Activated CD4-positive, CD25-positive, alpha-beta regulatory T cell treated with anti-CD3 and anti-CD28 coated beads, Interleukin-2, amount 50 U/mL, for 16 hours (primary cell): ENCODE results near the gene DRAP1.
A peak's percentile ranks its signal among the peaks of the same experiment; 100 is the strongest.

Experiments
- DNase-seq: peaks from one replicate; pipeline ENCODE4 v3.0.0-alpha.2; 2020; ENCODE audit warnings: low read depth, low spot score

Gene DRAP1, protein sequence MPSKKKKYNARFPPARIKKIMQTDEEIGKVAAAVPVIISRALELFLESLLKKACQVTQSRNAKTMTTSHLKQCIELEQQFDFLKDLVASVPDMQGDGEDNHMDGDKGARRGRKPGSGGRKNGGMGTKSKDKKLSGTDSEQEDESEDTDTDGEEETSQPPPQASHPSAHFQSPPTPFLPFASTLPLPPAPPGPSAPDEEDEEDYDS

DNA sequence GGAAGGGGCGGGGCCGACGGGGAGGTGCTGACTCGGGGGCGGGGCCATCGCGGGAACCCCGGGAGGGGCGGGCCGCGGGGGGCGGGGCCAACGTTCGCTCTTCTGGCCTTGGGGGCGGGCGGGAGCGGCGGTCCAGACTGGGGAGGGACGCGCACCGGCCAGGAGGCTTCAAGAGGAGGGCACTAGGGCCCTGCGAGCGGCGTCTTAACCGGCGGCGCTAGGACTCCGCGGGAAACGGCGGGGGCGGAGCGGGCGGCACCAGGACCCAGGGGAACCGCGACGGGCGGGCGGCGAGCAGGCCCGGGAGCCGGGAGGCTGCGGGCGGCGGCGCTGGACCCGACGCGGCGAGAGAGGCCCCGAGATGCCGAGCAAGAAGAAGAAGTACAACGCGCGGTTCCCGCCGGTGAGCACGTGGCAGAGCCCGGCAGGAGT is at the start of gene DRAP1:
Gene DRAP1, plus strand, starts transcription at position 286 of the 432 bp plus-strand sequence. Its CDS starts 76 bp downstream, at position 362.
- DNase-seq = peak; percentile 97

DNA sequence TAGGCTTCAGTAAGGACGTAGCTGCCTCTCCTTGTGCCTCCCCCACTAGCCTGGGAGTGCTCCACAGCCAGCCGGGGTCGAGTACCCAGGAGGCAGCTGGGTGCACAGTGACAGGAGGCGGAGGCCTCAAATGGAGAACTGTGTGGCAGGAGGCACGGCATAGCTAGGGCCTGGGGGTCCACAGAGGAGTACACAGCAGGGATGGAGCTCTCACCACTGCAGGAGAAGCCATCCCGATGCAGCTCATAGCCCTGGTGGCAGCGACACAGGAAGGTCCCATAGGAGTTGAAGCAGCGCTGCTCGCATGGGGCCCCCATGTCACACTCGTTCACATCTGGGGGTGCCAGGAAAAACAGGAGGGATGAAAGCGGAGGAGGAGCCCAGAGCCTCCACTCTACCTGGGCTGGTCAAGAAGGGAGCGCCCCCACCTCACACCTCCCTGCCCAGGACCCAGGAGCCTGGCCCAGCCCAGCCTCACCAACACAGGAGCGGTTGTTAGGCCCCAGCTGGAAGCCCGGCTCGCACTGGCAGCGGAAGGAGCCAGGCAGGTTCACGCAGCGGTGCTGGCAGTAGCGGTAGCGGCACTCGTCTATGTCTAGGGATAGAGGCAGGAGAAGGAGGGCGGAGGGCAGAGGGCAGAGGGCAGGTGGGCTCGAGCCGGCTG is 49.5 kb upstream of the DRAP1 start:
- no peak for DNase-seq

DNA sequence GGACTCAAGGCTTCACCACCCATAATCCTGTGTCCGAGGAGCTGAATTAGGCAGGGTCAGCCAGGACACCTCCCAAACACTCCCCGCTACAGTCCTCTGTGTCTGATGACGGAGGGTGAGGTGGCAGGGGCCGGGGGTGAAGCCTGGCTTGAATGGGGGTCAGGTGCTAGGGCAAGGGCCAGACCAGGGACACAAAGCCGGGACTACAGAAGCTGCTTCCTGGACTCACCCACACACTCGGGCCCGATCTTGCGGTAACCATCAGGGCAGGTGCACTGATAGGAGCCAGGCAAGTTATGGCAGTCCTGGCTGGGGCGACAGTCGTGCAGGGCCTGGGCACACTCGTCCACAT is 48.9 kb upstream of the DRAP1 start:
- DNase-seq = no peak

DNA sequence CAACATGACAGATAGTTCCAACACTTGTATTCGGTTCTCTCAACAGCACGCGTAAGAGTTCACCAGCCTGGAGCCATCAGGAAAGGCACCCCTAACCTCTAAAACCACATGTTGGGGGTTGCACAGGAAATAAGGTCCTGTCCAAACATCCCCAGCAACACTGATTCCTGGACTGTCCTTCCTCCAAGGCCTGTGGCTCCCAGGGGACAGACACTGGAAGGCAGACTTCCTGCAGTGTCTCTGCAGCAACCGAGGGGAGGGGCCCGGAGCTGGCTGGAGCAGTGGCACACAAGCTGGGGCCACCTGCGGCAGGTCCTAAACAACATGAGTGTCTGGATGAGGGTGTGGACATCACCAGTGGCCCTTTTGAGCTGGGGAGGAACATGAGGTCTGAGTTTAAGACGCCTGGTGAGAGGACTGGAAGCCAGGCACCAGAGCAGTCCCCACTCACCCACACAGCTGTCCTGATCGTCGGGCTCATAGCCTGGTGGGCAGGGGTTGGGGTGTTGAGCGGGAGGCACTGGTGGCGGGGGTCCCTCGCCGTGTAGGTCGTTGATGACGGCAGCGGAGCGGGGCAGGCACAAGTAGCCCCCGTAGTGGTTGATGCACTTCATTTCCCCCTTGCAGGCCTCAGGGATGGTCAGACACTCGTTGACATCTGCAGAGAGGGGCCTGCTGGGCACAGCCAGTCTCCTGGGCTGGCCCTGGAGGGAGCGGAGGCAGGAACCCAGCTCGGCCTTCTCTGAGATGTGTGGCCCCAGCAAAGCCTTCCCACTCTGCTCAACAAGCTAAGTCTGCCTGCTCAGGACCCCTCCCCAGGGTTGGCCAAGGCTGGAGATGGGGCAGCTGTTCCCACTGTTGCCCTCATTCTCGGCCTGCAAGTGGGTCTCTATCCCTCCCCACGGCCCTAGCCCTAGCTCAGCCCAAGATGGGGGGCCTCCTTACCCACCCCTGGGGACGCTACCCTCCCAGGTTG is 48.2 kb upstream of the DRAP1 start:
- no peak for DNase-seq

DNA sequence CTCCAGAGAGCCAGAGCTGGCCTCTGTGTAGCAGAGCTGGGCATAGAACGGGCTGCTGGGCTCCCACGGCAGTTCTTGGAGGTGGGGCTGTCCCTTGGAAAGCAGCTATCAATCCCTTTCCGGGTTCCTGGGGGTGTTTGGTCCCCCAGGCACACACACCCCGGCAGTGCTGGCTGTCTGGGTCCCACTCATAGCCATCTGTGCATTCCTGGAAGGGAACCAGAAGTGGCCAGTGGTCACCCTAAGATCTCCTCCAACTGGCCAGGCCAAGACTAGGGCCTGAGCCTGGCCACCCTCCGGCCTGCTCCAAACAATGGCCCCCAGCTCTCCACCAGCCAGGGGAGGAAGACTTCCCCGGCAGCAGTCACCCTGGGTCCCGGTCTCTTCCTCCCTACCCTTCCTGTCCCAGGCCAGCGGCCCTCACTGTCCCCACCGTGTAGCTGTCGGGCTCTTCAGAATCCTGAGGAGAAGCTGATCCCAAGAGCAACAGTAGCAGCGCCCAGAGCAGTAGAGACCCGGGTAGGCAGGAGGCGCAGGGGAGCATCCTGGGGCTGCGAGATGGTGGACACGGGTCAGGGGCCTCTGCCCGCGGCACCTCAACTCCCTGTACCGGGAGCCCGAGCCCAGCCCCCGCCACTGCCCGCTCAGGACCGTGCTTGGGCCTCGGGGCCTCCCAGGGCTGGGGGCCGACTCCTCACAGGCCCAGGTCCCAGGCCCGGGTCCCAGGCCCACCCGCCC is 47.2 kb upstream of the DRAP1 start:
- no peak for DNase-seq

DNA sequence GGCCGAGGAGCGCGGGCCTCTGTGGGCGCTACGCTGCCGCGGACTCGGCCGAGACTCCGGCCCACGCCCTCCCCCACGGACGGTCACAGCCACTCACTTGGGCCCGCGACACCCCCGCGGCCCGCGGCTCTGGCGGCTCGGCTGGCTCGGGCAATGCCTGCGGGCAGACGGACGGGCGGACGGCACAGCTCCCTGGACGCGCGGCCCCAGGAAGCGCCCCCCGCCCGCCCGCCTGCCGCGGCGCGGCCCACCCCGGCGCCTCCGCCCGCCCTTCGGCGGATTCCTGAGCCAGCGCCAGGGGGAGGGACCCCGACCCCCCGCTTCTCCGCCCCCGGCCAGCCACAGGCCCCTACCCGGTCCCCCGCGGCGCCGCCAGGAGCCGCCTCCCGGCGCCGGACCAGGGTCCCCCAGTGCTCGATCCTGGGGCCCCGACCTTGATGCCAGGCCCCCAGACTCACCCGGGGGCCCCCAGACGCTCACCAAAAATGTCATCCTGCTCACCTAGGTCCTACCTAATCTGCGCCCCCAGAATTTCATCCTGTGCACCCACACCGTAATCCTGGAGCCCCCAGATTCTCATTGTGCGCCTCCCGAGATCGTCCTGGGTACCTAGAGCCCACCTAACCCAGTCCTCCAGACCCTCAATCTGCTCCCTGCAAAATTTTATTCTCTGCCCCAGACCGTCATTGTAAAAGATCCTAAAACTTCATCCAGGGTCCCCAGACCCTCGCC is 46.5 kb upstream of the DRAP1 start, which contains the start of gene EFEMP2:
Gene EFEMP2, minus strand, starts transcription at position 215 of the 732 bp plus-strand sequence. CDS start 446 bp downstream, outside the sequence.
- DNase-seq = no peak

DNA sequence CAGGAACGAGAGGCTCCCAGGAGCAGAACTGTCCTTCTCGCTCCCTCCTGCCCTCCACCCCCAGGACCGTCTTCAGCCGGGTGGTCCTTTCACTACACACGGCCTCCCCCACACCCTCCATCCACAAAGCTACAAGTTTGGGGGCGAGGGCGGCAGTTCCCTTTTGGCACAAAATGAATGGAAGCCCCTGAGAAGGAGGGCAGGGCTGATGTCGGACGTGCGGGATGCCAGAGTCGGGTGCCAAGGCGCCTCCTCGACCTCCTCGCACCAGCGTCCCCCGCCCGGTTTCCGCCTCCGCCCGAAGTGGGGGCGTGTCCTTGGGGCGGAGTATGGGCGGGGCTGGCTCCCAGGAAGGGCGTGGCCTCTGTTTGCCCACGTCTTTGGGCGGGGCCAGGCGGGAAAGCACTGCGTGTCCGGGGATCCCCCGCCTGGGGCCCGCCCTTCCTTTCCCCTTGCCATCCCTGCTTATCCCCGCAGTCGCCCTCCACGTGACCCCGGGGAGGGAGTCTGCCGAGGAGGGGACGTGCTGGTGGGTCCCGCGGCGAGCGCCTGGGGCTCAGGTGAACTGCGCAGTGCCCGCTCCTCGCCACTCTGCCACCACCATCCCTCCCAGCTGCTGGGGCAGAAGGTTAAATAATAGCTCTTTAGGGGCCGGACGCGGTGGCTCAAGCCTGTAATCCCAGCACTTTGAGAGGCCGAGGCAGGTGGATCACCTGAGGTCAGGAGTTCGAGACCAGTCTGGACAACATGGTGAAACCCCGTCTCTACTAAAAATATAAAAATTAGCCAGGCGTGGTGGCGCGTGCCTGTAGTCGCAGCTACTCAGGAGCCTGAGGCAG is 45.7 kb upstream of the DRAP1 start:
- DNase-seq = peak; percentile 93

DNA sequence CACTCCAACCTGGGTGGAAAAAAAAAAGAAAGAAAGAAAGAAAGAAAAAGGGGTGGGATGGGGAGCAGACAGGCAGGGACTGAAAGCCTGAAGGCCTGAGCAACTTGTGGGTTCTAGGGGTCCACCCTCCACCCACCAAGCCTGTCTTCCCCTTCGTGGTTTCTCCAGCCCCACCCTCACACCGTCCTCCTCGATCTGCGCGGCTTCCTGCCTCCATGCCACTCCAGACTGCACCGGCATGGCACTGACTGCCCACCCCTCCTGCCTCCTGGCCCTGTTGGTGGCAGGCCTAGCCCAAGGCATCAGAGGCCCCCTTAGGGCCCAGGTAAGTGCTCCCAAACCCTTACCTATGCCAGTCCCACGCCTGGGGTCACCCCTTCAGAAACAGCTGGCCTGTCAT is 39.6 kb upstream of the DRAP1 start, which contains the start of gene CTSW:
Gene CTSW, plus strand, starts transcription at position 221 of the 400 bp plus-strand sequence. Its CDS starts 18 bp downstream, at position 239.
- no peak for DNase-seq

DNA sequence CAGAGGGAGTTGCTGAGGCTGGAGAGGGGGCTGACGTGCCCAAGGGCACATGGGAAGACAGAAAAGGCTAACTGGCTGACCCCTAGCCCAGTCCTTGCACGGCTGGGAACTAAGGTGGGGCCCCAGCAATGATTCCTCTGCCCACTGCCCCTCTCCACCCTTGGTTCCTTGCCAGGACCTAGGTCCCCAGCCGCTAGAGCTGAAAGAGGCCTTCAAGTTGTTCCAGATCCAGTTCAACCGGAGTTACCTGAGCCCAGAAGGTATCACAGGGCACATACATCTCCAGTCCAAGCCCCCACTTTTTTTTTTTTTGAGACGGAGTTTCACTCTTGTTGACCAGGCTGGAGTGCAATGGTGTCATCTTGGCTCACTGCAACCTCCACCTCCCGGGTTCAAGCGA is 39.2 kb upstream of the DRAP1 start:
- no peak for DNase-seq

DNA sequence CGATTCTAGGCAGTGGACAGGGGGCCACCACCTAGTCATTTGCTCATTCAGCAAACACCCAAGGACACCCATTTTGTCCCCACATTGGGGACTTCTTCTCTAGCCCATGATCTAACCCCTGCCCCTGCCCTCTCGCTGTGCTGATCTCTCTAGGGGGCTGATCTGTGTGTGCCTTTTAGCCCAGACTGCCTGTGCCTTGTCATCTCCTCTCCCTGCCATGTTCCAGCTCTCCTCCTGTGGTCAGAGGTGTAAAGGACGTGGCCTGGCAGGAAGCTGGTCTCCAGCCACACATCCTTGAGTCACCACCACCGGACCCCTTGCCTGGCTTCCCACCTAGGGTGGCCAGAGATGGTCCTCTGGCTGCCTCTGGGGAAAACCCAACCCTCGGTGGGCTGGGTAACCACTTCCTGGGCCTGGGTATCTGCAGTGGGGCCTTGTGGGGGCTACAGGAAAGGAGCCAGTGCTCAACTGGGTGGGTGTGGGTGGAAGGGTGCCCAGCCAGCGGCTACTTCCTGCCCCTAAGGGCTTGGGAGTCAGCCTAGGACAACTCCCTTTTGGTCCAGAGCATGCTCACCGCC is 38.3 kb upstream of the DRAP1 start:
- DNase-seq = no peak

DNA sequence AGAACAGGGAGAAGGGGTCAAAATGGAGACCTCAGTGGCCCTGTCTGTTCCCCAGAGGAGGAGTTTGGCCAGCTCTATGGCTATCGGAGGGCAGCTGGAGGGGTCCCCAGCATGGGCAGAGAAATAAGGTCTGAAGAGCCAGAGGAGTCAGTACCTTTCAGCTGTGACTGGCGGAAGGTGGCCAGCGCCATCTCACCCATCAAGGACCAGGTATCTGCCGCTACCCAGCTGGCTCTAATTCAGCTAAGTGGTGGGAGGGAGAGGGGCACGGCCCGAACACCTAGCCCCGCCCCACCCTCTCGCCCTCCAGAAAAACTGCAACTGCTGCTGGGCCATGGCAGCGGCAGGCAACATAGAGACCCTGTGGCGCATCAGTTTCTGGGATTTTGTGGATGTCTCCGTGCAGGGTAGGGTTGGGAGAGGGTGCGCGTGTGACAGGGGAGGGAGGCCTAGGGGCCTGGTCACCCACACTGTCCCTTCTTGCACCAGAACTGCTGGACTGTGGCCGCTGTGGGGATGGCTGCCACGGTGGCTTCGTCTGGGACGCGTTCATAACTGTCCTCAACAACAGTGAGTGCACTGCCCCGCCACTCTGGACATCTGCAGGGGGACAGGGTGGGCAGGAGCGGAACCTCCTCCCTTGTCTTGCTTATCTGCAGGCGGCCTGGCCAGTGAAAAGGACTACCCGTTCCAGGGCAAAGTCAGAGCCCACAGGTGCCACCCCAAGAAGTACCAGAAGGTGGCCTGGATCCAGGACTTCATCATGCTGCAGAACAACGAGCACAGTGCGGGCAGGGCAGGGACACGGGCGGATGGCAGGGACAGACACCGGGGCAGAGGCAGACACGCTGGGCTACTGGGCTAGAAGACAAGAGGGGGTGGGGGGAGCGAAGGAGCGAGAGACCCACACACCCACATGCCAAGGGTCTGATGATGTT is 36.8 kb upstream of the DRAP1 start:
- DNase-seq = no peak

DNA sequence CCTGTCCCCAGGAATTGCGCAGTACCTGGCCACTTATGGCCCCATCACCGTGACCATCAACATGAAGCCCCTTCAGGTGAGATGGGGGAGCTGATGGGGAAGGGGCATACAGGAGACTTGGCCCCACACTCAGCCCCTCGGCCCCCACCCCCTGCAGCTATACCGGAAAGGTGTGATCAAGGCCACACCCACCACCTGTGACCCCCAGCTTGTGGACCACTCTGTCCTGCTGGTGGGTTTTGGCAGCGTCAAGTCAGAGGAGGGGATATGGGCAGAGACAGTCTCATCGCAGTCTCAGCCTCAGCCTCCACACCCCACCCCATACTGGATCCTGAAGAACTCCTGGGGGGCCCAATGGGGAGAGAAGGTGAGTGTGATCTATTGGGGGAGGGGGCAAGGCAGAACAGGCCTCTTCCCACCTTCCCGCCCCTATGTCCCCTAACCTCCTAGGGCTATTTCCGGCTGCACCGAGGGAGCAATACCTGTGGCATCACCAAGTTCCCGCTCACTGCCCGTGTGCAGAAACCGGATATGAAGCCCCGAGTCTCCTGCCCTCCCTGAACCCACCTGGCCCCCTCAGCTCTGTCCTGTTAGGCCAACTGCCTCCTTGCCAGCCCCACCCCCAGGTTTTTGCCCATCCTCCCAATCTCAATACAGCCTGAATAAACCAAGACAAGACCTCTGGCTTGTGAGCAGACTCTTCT is 36.0 kb upstream of the DRAP1 start:
- no peak for DNase-seq

DNA sequence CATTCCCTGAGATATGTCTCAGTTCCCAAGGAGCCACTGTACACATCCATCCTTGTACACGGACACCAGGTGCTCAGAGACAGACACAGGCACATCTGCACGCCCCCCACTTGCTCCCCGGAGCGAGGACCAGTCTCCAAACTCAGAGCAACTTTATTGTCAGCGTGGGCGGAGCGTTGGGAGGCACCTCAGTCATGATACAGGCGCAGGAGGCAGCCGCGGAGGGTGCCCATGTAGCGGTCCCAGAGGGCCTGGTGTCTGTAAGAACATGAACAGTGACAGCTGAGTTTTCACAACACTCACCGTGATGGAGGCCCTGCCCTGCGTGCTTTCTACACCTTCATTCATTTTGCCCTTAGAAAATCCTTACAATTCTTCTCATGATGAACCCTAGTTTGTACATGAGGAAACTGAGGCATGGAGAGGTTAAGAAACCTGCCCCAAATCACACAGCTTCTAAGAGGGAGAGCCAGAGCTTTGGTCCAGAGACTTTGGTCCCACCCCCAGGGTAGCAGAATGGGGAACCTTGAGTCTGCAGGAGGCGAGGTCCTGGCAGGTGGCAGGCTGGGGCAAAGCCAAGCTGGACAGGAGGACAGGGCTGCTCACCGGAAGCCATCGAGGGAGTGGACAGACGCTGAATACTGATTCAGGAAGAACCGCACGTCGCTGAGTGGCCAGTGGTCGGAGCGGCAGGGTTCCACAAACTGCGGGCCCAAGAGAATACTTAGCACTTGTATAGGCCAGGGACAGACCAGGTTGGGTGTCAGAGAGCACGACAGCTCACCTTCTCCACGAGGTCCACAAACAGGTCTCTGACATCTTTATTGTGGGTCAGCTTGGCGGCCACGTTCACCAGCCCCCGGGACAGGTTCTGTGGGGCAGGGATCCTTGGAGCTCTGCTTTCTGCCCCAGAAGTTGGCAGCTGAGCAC is 35.2 kb upstream of the DRAP1 start:
- DNase-seq = no peak

DNA sequence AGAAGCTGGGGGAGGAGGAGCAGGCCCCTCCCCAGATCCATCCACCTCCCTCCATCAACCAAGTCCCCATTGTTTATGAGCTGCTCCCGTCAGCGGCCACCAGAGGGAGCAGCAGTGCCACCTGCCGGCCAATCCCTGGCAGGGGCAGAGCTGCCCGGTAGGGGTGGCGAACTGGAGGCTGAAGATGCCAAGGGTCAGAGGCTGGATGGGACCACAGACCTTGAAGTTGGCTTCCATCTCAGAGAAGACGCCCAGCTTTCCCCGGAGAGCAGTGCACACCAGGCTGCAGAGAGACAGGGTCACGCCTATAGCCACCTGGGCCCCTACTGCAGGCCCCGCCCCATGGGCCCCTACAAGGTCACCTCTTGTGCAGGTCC is 34.5 kb upstream of the DRAP1 start:
- DNase-seq = peak; percentile 68

DNA sequence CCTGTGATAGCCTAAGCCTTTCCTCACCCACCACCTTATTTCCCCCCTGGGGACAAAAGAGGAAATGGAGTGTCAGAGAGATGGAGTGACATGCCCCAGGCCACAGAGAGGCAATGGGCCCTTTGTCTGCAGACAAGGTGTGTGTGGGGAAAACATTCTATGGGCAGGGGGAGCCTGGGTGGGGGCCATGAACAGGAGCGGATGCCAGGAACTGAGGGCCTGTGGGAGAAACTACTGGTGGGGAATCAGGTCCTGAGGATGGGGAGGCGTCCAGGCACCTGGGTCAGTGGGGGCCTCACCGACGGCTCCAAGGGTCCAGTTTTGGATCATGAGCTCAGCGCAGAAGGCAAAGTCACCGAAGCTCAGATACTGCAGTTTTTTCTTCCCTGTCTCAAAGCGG is 34.0 kb upstream of the DRAP1 start:
- DNase-seq = no peak

DNA sequence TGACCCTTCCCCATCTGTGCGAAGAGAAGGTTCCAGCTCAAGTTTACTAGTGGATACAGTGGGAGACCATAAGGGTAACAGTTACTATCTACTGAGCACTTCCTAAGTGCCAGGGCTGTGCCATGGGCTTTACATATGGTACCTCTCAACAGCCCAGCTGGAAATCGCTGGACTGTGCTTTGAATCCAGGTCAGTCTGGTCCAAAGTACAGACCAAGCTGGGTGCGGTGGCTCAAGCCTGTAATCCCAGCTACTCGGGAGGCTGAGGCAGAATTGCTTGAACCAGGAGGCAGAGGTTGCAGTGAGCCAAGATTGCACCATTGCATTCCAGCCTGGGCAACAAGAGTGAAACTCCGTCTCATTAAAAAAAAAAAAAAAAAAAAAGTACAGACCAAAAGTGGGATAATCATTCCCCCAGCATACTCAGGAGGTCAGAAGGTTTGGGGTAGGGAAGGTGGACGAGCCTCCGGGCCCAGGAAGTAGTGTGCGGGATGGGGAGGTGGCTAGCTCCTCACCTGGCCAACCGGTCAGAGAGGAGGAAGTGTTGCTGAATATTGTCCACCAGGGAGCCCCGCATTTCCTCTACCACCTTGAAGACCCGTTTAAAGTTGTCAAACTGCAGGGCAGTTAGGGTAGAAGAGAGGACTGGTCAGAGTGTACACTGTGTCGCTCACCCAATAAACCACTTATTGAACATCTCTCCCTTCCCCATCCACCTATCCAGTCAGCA is 33.3 kb upstream of the DRAP1 start:
- DNase-seq = no peak
